ENCODE data around the gene IRS1. TPM values are rescaled to one million over a fixed set of nuclear protein-coding genes. Genes with fewer than 3 reads are reported as not detected.

IRS1 gene
- polyA plus RNA-seq, 1 of the 3 experiments (the other 2 are of a cell fraction), result 16.5 TPM

DNA sequence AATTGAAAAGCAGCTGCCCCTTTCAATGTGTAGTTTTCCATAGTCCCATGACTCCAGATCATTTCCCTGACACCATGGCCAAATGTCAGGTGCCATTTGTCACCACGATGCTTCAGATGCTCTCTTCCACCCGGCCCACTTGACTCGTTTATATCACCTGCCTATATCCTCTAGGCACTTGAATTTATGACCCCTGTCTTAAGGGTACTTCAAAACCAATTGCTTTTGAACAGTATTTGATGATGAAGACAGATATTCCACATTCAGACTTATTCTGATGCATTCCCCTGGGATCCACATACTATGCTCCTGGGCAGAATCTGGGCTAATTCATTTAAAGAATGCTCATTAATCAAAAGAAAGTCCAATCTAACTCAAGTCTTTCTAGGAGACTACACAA is 19.3 kb upstream of the IRS1 start (continued):
- TF ChIP-seq, protein P1, sequence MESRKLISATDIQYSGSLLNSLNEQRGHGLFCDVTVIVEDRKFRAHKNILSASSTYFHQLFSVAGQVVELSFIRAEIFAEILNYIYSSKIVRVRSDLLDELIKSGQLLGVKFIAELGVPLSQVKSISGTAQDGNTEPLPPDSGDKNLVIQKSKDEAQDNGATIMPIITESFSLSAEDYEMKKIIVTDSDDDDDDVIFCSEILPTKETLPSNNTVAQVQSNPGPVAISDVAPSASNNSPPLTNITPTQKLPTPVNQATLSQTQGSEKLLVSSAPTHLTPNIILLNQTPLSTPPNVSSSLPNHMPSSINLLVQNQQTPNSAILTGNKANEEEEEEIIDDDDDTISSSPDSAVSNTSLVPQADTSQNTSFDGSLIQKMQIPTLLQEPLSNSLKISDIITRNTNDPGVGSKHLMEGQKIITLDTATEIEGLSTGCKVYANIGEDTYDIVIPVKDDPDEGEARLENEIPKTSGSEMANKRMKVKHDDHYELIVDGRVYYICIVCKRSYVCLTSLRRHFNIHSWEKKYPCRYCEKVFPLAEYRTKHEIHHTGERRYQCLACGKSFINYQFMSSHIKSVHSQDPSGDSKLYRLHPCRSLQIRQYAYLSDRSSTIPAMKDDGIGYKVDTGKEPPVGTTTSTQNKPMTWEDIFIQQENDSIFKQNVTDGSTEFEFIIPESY (IDR thresholded peaks at IDR 0.05; ENCODE audit: borderline replicate concordance, low read depth), result no peak
- TF ChIP-seq RCOR1 (IDR thresholded peaks at IDR 0.05; ENCODE audit: low read length) (no peak), EP300 (IDR thresholded peaks at IDR 0.05; ENCODE audit: borderline replicate concordance in 1 of 2, low read depth in 1 of 2, low read length in 1 of 2) (no peak)

- Histone ChIP-seq H3F3A (replicated peaks; ENCODE audit: insufficient read depth) (no peaks in the 10 kb centered on the region), H2AFZ (ENCODE audit: low read depth) (no peak overlapping the region), H3K4me2 (no peak overlapping the region), H3K9me3 (no peaks in the 10 kb centered on the region), H3K27me3 (ENCODE audit: insufficient read depth) (no peaks in the 10 kb centered on the region), H4K20me1 (ENCODE audit: insufficient read depth) (no peaks in the 10 kb centered on the region), H3K79me2 (ENCODE audit: insufficient read depth) (no peaks in the 10 kb centered on the region), H3K36me3 (replicated peaks in 1 of 2; ENCODE audit: control insufficient read depth in 1 of 2, insufficient read depth in 2 of 2, low read length in 1 of 2) (no peaks in the 10 kb centered on the region), H3K9ac (no peak overlapping the region), H3K9me2 (no peaks in the 10 kb centered on the region), H3K4me1 (ENCODE audit: control insufficient read depth in 1 of 2, insufficient read depth in 2 of 2, low read depth in 1 of 2, low read length in 1 of 2) (no peaks in the 10 kb centered on the region), H3K27ac (ENCODE audit: low read depth in 2 of 2, low read length in 1 of 2) (no peak overlapping the region), H3K4me3 (ENCODE audit: low read depth in 2 of 2, low read length in 1 of 2) (no peak overlapping the region)
- 80% methylated on average over 1 of the region's 1 CpG for WGBS (ENCODE audit: low lambda C conversion rate)
- POLR2A ChIA-PET, result no interaction called here
- CTCF ChIA-PET, result interaction anchor here (0.7 to 1.0 kb wide), 3 partner anchors 169 to 295 kb away, joined by 4 to 6 read pairs (median 4); no protein-coding TSS in a partner anchor
- peak; percentile 28 for DNase-seq
- TF ChIP-seq RXRA (IDR thresholded peaks at IDR 0.05; ENCODE audit: borderline replicate concordance, low read depth) (no peak), FOXJ3 (CRISPR knock-in tag; IDR thresholded peaks at IDR 0.05) (no peak), MAX (IDR thresholded peaks at IDR 0.05; ENCODE audit: low read depth) (no peak), GABPA (IDR thresholded peaks at IDR 0.05; ENCODE audit: low read depth) (no peak), NFIC (IDR thresholded peaks at IDR 0.05; ENCODE audit: borderline replicate concordance) (no peak), POLR2AphosphoS5 (IDR thresholded peaks at IDR 0.05; ENCODE audit: low read depth, low read length) (no peak), RAD21 (IDR thresholded peaks at IDR 0.05; ENCODE audit: low read length) (peak; percentile 77), YY1 (IDR thresholded peaks at IDR 0.05; ENCODE audit: low read depth) (no peak), JUND (IDR thresholded peaks at IDR 0.05) (no peak), RCOR1 (IDR thresholded peaks at IDR 0.05; ENCODE audit: low read length) (no peak), TCF12 (IDR thresholded peaks at IDR 0.05) (no peak), CHD2 (IDR thresholded peaks at IDR 0.05; ENCODE audit: low read length, partially characterized antibody) (no peak), NRF1 (IDR thresholded peaks at IDR 0.05; ENCODE audit: low read depth, low read length) (no peak), EP300 (IDR thresholded peaks at IDR 0.05; ENCODE audit: borderline replicate concordance in 1 of 2, low read depth in 1 of 2, low read length in 1 of 2) (no peak), GATA2 (CRISPR knock-in tag; IDR thresholded peaks at IDR 0.05) (no peak), SMC3 (IDR thresholded peaks at IDR 0.05; ENCODE audit: low read depth, low read length) (peak; percentile 78), SIN3A (IDR thresholded peaks at IDR 0.05; ENCODE audit: borderline replicate concordance, low read depth, low read length) (no peak), ELF1 (IDR thresholded peaks at IDR 0.05) (no peak), MEF2A (IDR thresholded peaks at IDR 0.05; ENCODE audit: borderline replicate concordance, low read depth) (no peak), USF2 (IDR thresholded peaks at IDR 0.05; ENCODE audit: borderline replicate concordance, low read depth, low read length) (no peak)
- TF ChIP-seq, protein P2, sequence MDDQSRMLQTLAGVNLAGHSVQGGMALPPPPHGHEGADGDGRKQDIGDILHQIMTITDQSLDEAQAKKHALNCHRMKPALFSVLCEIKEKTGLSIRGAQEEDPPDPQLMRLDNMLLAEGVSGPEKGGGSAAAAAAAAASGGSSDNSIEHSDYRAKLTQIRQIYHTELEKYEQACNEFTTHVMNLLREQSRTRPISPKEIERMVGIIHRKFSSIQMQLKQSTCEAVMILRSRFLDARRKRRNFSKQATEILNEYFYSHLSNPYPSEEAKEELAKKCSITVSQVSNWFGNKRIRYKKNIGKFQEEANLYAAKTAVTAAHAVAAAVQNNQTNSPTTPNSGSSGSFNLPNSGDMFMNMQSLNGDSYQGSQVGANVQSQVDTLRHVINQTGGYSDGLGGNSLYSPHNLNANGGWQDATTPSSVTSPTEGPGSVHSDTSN (IDR thresholded peaks at IDR 0.05), result no peak
- TF ChIP-seq, protein P3, sequence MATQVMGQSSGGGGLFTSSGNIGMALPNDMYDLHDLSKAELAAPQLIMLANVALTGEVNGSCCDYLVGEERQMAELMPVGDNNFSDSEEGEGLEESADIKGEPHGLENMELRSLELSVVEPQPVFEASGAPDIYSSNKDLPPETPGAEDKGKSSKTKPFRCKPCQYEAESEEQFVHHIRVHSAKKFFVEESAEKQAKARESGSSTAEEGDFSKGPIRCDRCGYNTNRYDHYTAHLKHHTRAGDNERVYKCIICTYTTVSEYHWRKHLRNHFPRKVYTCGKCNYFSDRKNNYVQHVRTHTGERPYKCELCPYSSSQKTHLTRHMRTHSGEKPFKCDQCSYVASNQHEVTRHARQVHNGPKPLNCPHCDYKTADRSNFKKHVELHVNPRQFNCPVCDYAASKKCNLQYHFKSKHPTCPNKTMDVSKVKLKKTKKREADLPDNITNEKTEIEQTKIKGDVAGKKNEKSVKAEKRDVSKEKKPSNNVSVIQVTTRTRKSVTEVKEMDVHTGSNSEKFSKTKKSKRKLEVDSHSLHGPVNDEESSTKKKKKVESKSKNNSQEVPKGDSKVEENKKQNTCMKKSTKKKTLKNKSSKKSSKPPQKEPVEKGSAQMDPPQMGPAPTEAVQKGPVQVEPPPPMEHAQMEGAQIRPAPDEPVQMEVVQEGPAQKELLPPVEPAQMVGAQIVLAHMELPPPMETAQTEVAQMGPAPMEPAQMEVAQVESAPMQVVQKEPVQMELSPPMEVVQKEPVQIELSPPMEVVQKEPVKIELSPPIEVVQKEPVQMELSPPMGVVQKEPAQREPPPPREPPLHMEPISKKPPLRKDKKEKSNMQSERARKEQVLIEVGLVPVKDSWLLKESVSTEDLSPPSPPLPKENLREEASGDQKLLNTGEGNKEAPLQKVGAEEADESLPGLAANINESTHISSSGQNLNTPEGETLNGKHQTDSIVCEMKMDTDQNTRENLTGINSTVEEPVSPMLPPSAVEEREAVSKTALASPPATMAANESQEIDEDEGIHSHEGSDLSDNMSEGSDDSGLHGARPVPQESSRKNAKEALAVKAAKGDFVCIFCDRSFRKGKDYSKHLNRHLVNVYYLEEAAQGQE (IDR thresholded peaks at IDR 0.05; ENCODE audit: low read depth, low read length), result no peak
- TF ChIP-seq, protein P4, sequence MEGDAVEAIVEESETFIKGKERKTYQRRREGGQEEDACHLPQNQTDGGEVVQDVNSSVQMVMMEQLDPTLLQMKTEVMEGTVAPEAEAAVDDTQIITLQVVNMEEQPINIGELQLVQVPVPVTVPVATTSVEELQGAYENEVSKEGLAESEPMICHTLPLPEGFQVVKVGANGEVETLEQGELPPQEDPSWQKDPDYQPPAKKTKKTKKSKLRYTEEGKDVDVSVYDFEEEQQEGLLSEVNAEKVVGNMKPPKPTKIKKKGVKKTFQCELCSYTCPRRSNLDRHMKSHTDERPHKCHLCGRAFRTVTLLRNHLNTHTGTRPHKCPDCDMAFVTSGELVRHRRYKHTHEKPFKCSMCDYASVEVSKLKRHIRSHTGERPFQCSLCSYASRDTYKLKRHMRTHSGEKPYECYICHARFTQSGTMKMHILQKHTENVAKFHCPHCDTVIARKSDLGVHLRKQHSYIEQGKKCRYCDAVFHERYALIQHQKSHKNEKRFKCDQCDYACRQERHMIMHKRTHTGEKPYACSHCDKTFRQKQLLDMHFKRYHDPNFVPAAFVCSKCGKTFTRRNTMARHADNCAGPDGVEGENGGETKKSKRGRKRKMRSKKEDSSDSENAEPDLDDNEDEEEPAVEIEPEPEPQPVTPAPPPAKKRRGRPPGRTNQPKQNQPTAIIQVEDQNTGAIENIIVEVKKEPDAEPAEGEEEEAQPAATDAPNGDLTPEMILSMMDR (IDR thresholded peaks at IDR 0.05), result peak; percentile 56
Observed at GRCh38 chr2:226813148-226813701, 13.6 kb upstream of the IRS1 start.
